IMR-90 (cell line): ENCODE data around the gene NARS2. TPM values are rescaled to one million over a fixed set of nuclear protein-coding genes. Genes with fewer than 3 reads are reported as not detected.

ENCODE experiments used
- ATAC-seq: fragments of 200-7000 bp; cut with Tn5 transposase; 2 replicates; pipeline ENCODE4 v1.9.1; 2020; ENCODE audit warnings: low read depth, mild to moderate bottlenecking, moderate library complexity
- BruUV-seq: library from RNA; stranded (reverse); fragments of 400-500 nt; replicated peaks from 2 replicates; lab custom pipeline; 2021; lab: Mats Ljungman, UMichigan
- CTCF ChIA-PET: fragments of 300-600 bp; formaldehyde crosslinking; extraction: SDS; loops from one replicate; lab custom pipeline; 2021; ENCODE audit warnings: antibody characterized with exemption; lab: Yijun Ruan, JAX
- POLR2A ChIA-PET: fragments of 300-600 bp; sonication (Branson Sonifier 250); formaldehyde crosslinking; loops from one replicate; lab custom pipeline; 2022; ENCODE audit warnings: antibody characterized with exemption; ENCODE audit not compliant: unreplicated experiment; lab: Charles Lee
- DNase-seq: peaks from one replicate; pipeline ENCODE4 v3.0.0; 2013
- H2AFZ ChIP-seq: replicated peaks from 2 replicates; pipeline ENCODE3; 2013; ENCODE audit warnings: low read length, mild to moderate bottlenecking; ENCODE audit not compliant: poor library complexity
- H2AK5ac ChIP-seq: 2 replicates; pipeline ENCODE4 v1.6.1; 2013; ENCODE audit warnings: low read depth, low read length, inconsistent platforms
- H2AK9ac ChIP-seq: replicated peaks from 2 replicates; pipeline ENCODE3; 2013; ENCODE audit warnings: mild to moderate bottlenecking, low read depth, low read length, moderate library complexity; ENCODE audit not compliant: poor library complexity
- H2BK120ac ChIP-seq: 2 replicates; pipeline ENCODE4 v1.6.1; 2013; ENCODE audit warnings: low read depth, low read length, inconsistent platforms
- H2BK15ac ChIP-seq: 3 replicates; pipeline ENCODE4 v1.6.1; 2013; ENCODE audit warnings: low read depth, low read length, inconsistent platforms
- H2BK20ac ChIP-seq: 2 replicates; pipeline ENCODE4 v1.6.1; 2013; ENCODE audit warnings: low read depth, mild to moderate bottlenecking, inconsistent platforms, low read length, moderate library complexity
- H2BK5ac ChIP-seq: 2 replicates; pipeline ENCODE4 v1.6.1; 2013; ENCODE audit warnings: mild to moderate bottlenecking, low read depth, low read length, inconsistent platforms; ENCODE audit not compliant: poor library complexity, severe bottlenecking
- H3K14ac ChIP-seq: replicated peaks from 2 replicates; pipeline ENCODE4 v1.6.1; 2013; ENCODE audit warnings: low read depth, low read length, inconsistent platforms
- H3K18ac ChIP-seq: 2 replicates; pipeline ENCODE4 v1.6.1; 2013; ENCODE audit warnings: low read depth, low read length, control low read depth
- H3K23ac ChIP-seq: 2 replicates; pipeline ENCODE4 v1.6.1; 2013; ENCODE audit warnings: low read depth, low read length, inconsistent platforms
- H3K27ac ChIP-seq: 2 replicates; pipeline ENCODE4 v1.5.1; 2013; ENCODE audit warnings: mild to moderate bottlenecking, control low read depth, low read length; ENCODE audit not compliant: insufficient read depth
- H3K27me3 ChIP-seq: 2 replicates; pipeline ENCODE4 v1.6.1; 2013; ENCODE audit warnings: low read length; ENCODE audit not compliant: control insufficient read depth, insufficient read depth
- H3K36me3 ChIP-seq: 2 replicates; pipeline ENCODE4 v1.6.1; 2013; ENCODE audit warnings: low read length, mixed read lengths; ENCODE audit not compliant: control insufficient read depth, insufficient read depth
- H3K4ac ChIP-seq: 2 replicates; pipeline ENCODE4 v1.6.1; 2013; ENCODE audit warnings: low read depth, low read length, inconsistent platforms
- H3K4me1 ChIP-seq: 2 replicates; pipeline ENCODE4 v1.6.1; 2013; ENCODE audit warnings: low read length, mixed read lengths; ENCODE audit not compliant: control insufficient read depth, insufficient read depth
- H3K4me2 ChIP-seq: 2 replicates; pipeline ENCODE4 v1.6.1; 2013; ENCODE audit warnings: low read depth, mild to moderate bottlenecking, control low read depth, low read length, moderate library complexity
- H3K4me3 ChIP-seq: 2 replicates; pipeline ENCODE4 v1.5.1; 2013; ENCODE audit warnings: low read depth, mild to moderate bottlenecking, control low read depth, low read length, moderate library complexity; ENCODE audit not compliant: insufficient read depth
- H3K56ac ChIP-seq: 2 replicates; pipeline ENCODE4 v1.6.1; 2013; ENCODE audit warnings: low read length, inconsistent platforms; ENCODE audit not compliant: insufficient read depth; ENCODE audit errors: extremely low read depth
- H3K79me1 ChIP-seq, 2 experiments: 2 replicates each; pipeline ENCODE4 v1.6.1; 2013; ENCODE audit warnings: low read length in 2 of 2, inconsistent platforms in 1 of 2, low read depth in 1 of 2
- H3K9ac ChIP-seq: 2 replicates; pipeline ENCODE4 v1.6.1; 2013; ENCODE audit warnings: low read depth, low read length, control low read depth
- H3K9me1 ChIP-seq: 2 replicates; pipeline ENCODE4 v1.6.1; 2013; ENCODE audit warnings: low read length, inconsistent platforms; ENCODE audit not compliant: insufficient read depth
- H3K9me3 ChIP-seq: 2 replicates; pipeline ENCODE4 v1.6.1; 2013; ENCODE audit warnings: low read length; ENCODE audit not compliant: control insufficient read depth, insufficient read depth
- H4K20me1 ChIP-seq: 2 replicates; pipeline ENCODE4 v1.6.1; 2013; ENCODE audit warnings: low read length, inconsistent platforms; ENCODE audit not compliant: insufficient read depth
- H4K5ac ChIP-seq: 2 replicates; pipeline ENCODE4 v1.6.1; 2013; ENCODE audit warnings: mild to moderate bottlenecking, low read depth, low read length, control low read depth
- H4K8ac ChIP-seq, 2 experiments: 2 replicates each; pipeline ENCODE4 v1.6.1; 2013; ENCODE audit warnings: low read depth in 2 of 2, low read length in 2 of 2, control low read depth in 1 of 2, inconsistent platforms in 1 of 2
- H4K91ac ChIP-seq: 2 replicates; pipeline ENCODE4 v1.6.1; 2013; ENCODE audit warnings: low read depth, low read length, inconsistent platforms; ENCODE audit not compliant: insufficient read depth
- BHLHE40 ChIP-seq: fragments of 150-350 bp; IDR thresholded peaks from 2 replicates; pipeline ENCODE4 v1.6.1; 2016; ENCODE audit warnings: mild to moderate bottlenecking, low read depth, low read length
- CEBPB ChIP-seq: IDR thresholded peaks from 2 replicates; pipeline ENCODE4 v1.6.1; 2012; ENCODE audit warnings: low read depth, low read length, improper control_type of control experiment
- CHD1 ChIP-seq: IDR thresholded peaks from 2 replicates; pipeline ENCODE4 v1.6.1; 2012; ENCODE audit warnings: low read depth, low read length, improper control_type of control experiment
- MAFK ChIP-seq: IDR thresholded peaks from 2 replicates; pipeline ENCODE4 v1.6.1; 2012; ENCODE audit warnings: low read depth, low read length, improper control_type of control experiment
- MAZ ChIP-seq: IDR thresholded peaks from 2 replicates; pipeline ENCODE4 v1.6.1; 2012; ENCODE audit warnings: low read depth, mild to moderate bottlenecking, low read length, improper control_type of control experiment, moderate library complexity, borderline replicate concordance
- NFE2L2 ChIP-seq: fragments of 150-350 bp; IDR thresholded peaks from 2 replicates; pipeline ENCODE4 v1.6.1; 2016; ENCODE audit warnings: low read depth, mild to moderate bottlenecking, low read length
- POLR2A ChIP-seq: IDR thresholded peaks from 2 replicates; pipeline ENCODE4 v1.6.1; 2012; ENCODE audit warnings: mild to moderate bottlenecking, low read depth, low read length
- RFX5 ChIP-seq: IDR thresholded peaks from 2 replicates; pipeline ENCODE4 v1.8.0; 2012; ENCODE audit warnings: low read depth, mild to moderate bottlenecking, low read length, moderate library complexity
- SMC3 ChIP-seq: fragments of 150-350 bp; IDR thresholded peaks from 2 replicates; pipeline ENCODE4 v1.6.1; 2016; ENCODE audit warnings: low read depth, mild to moderate bottlenecking, antibody characterized with exemption, low read length, moderate library complexity
- WGBS, 2 experiments: methylation state at CpG; one replicate each; pipeline versions ENCODE4 v1.1.5 to v1.1.7; 2013; ENCODE audit warnings: missing lambda C conversion rate in 2 of 2; ENCODE audit not compliant: insufficient read length in 1 of 2; ENCODE audit errors: extremely low coverage in 2 of 2; 5-methylcytosine and 5-hydroxymethylcytosine counted together
- dilution Hi-C: fragments of 300-500 bp; cut with HindIII; formaldehyde crosslinking; loops from one replicate; pipeline ENCODE4 v1.14.3; 2018; ENCODE audit warnings: low sequenced_read_pairs; ENCODE audit not compliant: unreplicated experiment
- in situ Hi-C: fragments of 300-500 bp; cut with MboI; formaldehyde crosslinking; loops from 3 replicates; pipeline ENCODE4 v1.14.3; 2019; ENCODE audit warnings: low sequenced_read_pairs, inconsistent platforms, mixed read lengths
- intact Hi-C: fragments of 100-400 bp; cut with micrococcal nuclease; formaldehyde crosslinking; loops from 2 replicates; pipeline ENCODE4 v1.10.0; 2022
- polyA plus RNA-seq, 3 experiments: library from polyadenylated mRNA; depleted of rRNA; stranded (reverse); fragments of >200 nt; gene quantifications; 2 replicates each; pipeline ENCODE4 v1.2.3, GENCODE V29; 2012; ENCODE audit warnings: low replicate concordance in 1 of 3
- total RNA-seq: library from RNA; depleted of rRNA; stranded (reverse); fragments of >200 nt; gene quantifications from 2 replicates; pipeline ENCODE4 v1.2.3, GENCODE V29; 2012
- TF ChIP-seq, protein P1 (sequence below): fragments of 150-350 bp; IDR thresholded peaks from 2 replicates; pipeline ENCODE4 v1.6.1; 2017; ENCODE audit warnings: mild to moderate bottlenecking, antibody characterized with exemption, low read length, low read depth
- TF ChIP-seq, protein P2 (sequence below): fragments of 150-350 bp; IDR thresholded peaks from 2 replicates; pipeline ENCODE4 v1.6.1; 2016; ENCODE audit warnings: low read depth, mild to moderate bottlenecking, low read length, moderate library complexity, borderline replicate concordance
- TF ChIP-seq, protein P3 (sequence below): conservative IDR thresholded peaks from 2 replicates; pipeline ENCODE4 v1.5.1; 2012; ENCODE audit warnings: mild to moderate bottlenecking, low read depth, low read length, improper control_type of control experiment

NARS2 gene
- total and polyA plus RNA-seq, 2 of the 4 experiments (the other 2 are of a cell fraction) = 8.0 to 15.8 TPM

DNA sequence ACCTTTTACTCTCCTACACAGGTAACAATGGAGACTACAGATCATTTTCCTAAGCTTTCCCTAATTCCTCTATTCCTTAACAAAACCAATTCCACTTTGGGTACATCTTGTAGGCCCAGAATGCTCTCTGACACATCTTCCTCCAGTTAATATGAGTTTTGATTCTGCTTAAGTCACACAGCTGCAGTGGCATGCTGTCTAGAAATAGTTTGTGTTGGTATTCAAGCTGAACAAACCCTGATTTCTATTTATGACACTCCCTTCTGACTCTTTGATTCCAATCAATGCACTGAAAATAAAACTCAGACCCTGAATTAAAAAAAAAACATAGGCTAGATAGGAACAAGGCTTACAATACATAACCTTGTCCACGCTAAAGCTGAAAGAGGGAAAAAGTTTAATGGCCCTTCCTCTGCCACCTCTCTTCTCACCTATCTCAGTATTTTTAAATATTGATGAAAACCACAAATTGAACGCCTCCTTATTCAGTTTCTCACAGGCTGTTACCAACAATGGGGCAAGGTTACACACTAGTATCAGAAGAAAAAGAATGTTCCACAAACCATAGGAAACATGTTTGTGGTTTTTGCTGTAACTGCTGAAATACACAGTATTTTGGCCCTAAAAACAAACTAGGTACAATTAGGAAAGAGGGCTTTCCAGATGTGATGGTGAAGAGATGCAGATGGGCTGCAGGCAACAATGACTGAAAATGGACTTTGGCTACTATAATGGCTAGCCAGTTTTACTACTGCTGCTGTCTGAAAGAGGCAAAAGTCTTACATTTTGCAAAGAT lies 121.3 kb downstream of the NARS2 start:
- Histone ChIP-seq H3K4ac (no peak overlapping the region), H2BK15ac (no peak overlapping the region), H3K18ac (no peak overlapping the region), H3K4me3 (no peak overlapping the region), H3K27me3 (no peaks in the 10 kb centered on the region), H4K20me1 (no peaks in the 10 kb centered on the region), H3K79me1 (no peaks in the 10 kb centered on the region), H2AFZ (no peak overlapping the region), H3K4me2 (no peak overlapping the region), H2BK120ac (no peak overlapping the region), H2AK5ac (no peak overlapping the region), H4K8ac (no peak overlapping the region), H4K5ac (no peak overlapping the region), H3K56ac (no peak overlapping the region), H3K36me3 (no peaks in the 10 kb centered on the region), H3K27ac (no peak overlapping the region), H3K9ac (no peak overlapping the region), H2BK5ac (no peak overlapping the region), H3K4me1 (no peaks in the 10 kb centered on the region; the same call in 1 of the 2 replicates), H2BK20ac (no peak overlapping the region), H3K23ac (no peak overlapping the region), H2AK9ac (no peak overlapping the region), H4K91ac (no peak overlapping the region), H3K9me1 (no peaks in the 10 kb centered on the region), H3K14ac (no peak overlapping the region), H3K9me3 (no peaks in the 10 kb centered on the region)
- BruUV-seq = no TSS peak
- dilution Hi-C loops (no loop called here), in situ Hi-C loops (no loop called here), intact Hi-C loops (no loop called here)
- POLR2A ChIA-PET = no interaction called here
- WGBS, 2 experiments = no CpG with 5 or more reads among the region's 2 CpGs
- ATAC-seq (peak; percentile 11; the same call in 1 of the 2 replicates), DNase-seq (peak; percentile 34)
- TF ChIP-seq CEBPB = no peak
- no peak for TF ChIP-seq CHD1
- TF ChIP-seq, protein P1, sequence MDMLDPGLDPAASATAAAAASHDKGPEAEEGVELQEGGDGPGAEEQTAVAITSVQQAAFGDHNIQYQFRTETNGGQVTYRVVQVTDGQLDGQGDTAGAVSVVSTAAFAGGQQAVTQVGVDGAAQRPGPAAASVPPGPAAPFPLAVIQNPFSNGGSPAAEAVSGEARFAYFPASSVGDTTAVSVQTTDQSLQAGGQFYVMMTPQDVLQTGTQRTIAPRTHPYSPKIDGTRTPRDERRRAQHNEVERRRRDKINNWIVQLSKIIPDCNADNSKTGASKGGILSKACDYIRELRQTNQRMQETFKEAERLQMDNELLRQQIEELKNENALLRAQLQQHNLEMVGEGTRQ = no peak
- no peak for TF ChIP-seq MAFK
- TF ChIP-seq SMC3 = no peak
- no peak for TF ChIP-seq NFE2L2
- no peak for TF ChIP-seq RFX5
- TF ChIP-seq, protein P2, sequence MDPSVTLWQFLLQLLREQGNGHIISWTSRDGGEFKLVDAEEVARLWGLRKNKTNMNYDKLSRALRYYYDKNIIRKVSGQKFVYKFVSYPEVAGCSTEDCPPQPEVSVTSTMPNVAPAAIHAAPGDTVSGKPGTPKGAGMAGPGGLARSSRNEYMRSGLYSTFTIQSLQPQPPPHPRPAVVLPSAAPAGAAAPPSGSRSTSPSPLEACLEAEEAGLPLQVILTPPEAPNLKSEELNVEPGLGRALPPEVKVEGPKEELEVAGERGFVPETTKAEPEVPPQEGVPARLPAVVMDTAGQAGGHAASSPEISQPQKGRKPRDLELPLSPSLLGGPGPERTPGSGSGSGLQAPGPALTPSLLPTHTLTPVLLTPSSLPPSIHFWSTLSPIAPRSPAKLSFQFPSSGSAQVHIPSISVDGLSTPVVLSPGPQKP = no peak
- no peak for TF ChIP-seq MAZ
- TF ChIP-seq BHLHE40 = no peak
- no peak for TF ChIP-seq POLR2A
- TF ChIP-seq, protein P3, sequence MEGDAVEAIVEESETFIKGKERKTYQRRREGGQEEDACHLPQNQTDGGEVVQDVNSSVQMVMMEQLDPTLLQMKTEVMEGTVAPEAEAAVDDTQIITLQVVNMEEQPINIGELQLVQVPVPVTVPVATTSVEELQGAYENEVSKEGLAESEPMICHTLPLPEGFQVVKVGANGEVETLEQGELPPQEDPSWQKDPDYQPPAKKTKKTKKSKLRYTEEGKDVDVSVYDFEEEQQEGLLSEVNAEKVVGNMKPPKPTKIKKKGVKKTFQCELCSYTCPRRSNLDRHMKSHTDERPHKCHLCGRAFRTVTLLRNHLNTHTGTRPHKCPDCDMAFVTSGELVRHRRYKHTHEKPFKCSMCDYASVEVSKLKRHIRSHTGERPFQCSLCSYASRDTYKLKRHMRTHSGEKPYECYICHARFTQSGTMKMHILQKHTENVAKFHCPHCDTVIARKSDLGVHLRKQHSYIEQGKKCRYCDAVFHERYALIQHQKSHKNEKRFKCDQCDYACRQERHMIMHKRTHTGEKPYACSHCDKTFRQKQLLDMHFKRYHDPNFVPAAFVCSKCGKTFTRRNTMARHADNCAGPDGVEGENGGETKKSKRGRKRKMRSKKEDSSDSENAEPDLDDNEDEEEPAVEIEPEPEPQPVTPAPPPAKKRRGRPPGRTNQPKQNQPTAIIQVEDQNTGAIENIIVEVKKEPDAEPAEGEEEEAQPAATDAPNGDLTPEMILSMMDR = no peak
- CTCF ChIA-PET = no interaction called here
